ENCODE measurements around the gene HECW1. TPM values are rescaled to one million over a fixed set of nuclear protein-coding genes. Genes with fewer than 3 reads are reported as not detected.
A peak's percentile ranks its signal among the peaks of the same experiment; 100 is the strongest.

The HECW1 gene
- total and polyA plus RNA-seq, 8 donors, result 0.29 to 5.1 (median 3.2) TPM

DNA sequence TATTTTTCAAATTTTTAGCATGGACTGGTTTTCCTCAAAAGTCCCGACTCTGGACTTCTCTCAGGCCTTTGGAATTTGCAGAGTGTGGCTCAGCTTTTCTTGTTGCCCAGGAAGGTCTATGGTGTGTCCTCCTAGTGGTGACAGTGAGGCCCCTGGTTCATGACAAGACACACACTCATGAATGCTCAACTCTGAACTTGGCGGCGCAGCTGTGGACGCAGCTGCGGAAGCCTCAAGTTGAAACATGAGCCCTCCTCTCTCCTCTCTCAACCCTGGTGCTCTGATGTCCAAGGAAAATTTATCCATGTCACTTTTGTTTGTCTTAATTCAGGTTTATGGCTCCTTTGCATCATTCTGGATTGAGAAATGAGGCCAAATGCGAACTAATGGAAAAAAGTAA, 183.9 kb downstream of the HECW1 start:
- DNase-seq (peak in 1 of 4 donors; percentile 7), ATAC-seq (no peak)
- Histone ChIP-seq H3K36me3 (no peaks in the 10 kb centered on the region), H3K4me1 (no peaks in the 10 kb centered on the region), H3K27ac (no peak overlapping the region), H3K9me3 (peaks cover 0 to 2% of the 10 kb centered on the region in 2 donors), H3K27me3 (no peaks in the 10 kb centered on the region), H3K4me3 (no peak overlapping the region)
- intact Hi-C loops (cut with DNase I), result no loop called here
- TF ChIP-seq, protein P1, sequence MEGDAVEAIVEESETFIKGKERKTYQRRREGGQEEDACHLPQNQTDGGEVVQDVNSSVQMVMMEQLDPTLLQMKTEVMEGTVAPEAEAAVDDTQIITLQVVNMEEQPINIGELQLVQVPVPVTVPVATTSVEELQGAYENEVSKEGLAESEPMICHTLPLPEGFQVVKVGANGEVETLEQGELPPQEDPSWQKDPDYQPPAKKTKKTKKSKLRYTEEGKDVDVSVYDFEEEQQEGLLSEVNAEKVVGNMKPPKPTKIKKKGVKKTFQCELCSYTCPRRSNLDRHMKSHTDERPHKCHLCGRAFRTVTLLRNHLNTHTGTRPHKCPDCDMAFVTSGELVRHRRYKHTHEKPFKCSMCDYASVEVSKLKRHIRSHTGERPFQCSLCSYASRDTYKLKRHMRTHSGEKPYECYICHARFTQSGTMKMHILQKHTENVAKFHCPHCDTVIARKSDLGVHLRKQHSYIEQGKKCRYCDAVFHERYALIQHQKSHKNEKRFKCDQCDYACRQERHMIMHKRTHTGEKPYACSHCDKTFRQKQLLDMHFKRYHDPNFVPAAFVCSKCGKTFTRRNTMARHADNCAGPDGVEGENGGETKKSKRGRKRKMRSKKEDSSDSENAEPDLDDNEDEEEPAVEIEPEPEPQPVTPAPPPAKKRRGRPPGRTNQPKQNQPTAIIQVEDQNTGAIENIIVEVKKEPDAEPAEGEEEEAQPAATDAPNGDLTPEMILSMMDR (IDR thresholded peaks at IDR 0.05), result no peak

DNA sequence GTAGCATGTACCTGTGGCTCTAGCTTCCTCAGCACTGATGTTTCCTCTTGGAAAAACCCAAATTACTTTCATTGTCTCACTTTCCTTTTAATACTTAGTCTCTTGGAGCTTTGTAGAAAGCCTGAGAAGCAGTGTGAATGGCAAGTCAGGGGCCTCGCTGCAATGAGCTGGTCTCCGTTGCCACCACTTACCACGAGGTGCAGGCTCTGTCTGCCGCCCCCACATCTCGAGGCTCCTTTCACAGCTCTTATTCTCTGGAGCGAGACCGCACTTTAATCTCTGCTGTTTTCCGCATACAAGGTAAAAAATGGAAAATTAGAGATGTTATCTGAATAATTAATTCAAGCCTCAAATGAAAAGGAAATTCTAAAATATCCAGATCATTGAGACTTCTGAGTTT, 186.2 kb downstream of the HECW1 start:
- Histone ChIP-seq H3K36me3 (no peaks in the 10 kb centered on the region), H3K4me1 (no peaks in the 10 kb centered on the region), H3K9me3 (no peaks in the 10 kb centered on the region), H3K27ac (no peak overlapping the region), H3K27me3 (peaks cover 0 to 13% of the 10 kb centered on the region in 2 donors), H3K4me3 (no peak overlapping the region)
- ATAC-seq (no peak), DNase-seq (no peak)
- TF ChIP-seq, protein P1 (IDR thresholded peaks at IDR 0.05), result no peak
- intact Hi-C loops (cut with DNase I), result no loop called here

GRCh38 chr7:43300121-43300520, 187.7 kb downstream of the HECW1 start:
- TF ChIP-seq, protein P1 (IDR thresholded peaks at IDR 0.05), result no peak
- no peak for ATAC-seq
- DNase-seq, result no peak
- Histone ChIP-seq H3K27ac (no peak overlapping the region), H3K9me3 (no peaks in the 10 kb centered on the region), H3K36me3 (no peaks in the 10 kb centered on the region), H3K27me3 (peaks cover 0 to 21% of the 10 kb centered on the region in 2 donors), H3K4me3 (no peak overlapping the region), H3K4me1 (no peaks in the 10 kb centered on the region)
- intact Hi-C loops (cut with DNase I), result no loop called here

DNA sequence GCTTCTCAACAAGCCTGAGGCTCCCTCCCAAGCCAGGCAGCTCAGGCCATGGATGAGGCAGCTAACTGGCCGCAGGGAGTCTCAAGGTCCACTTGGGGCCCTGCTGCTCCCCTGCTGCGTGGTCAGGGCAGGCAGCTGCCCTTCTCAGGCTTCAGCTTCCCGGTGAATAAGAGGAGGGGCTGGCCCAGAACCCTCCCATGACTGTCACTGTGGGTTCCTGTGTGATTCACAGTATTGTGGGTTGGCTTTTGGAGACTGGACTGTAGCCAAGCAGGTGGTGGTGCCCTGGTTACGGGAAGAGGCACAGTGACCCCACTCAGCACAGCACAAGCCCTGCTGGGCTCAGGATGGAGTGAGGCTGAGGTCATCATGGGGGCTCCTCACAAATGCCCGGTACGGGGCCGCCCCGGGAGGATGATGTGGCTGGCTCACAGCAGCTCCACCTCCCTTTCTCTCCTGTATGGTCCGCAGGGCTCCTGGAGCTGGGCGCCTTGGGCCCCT, 189.8 kb downstream of the HECW1 start:
- ATAC-seq, result no peak
- TF ChIP-seq, protein P1 (IDR thresholded peaks at IDR 0.05), result no peak
- Histone ChIP-seq H3K36me3 (no peaks in the 10 kb centered on the region), H3K4me1 (no peaks in the 10 kb centered on the region), H3K27ac (no peak overlapping the region), H3K4me3 (no peak overlapping the region), H3K27me3 (peaks cover 0 to 21% of the 10 kb centered on the region in 2 donors), H3K9me3 (no peaks in the 10 kb centered on the region)
- no peak for DNase-seq
- intact Hi-C loops (cut with DNase I), result no loop called here

GRCh38 chr7:43302773-43303460, 190.5 kb downstream of the HECW1 start:
- Histone ChIP-seq H3K9me3 (no peaks in the 10 kb centered on the region), H3K27me3 (peaks cover 0 to 21% of the 10 kb centered on the region in 2 donors), H3K27ac (no peak overlapping the region), H3K4me3 (no peak overlapping the region), H3K36me3 (no peaks in the 10 kb centered on the region), H3K4me1 (no peaks in the 10 kb centered on the region)
- ATAC-seq (no peak), DNase-seq (no peak)
- TF ChIP-seq, protein P1 (IDR thresholded peaks at IDR 0.05), result no peak
- intact Hi-C loops (cut with DNase I), result no loop called here

Measured in left lung (tissue), 10 donors.